EL (cell line): ENCODE measurements around the gene KHDC4.

Source experiments
- DNase-seq: peaks from one replicate; pipeline ENCODE4 v3.0.0-alpha.2; 2016

KHDC4 gene

DNA sequence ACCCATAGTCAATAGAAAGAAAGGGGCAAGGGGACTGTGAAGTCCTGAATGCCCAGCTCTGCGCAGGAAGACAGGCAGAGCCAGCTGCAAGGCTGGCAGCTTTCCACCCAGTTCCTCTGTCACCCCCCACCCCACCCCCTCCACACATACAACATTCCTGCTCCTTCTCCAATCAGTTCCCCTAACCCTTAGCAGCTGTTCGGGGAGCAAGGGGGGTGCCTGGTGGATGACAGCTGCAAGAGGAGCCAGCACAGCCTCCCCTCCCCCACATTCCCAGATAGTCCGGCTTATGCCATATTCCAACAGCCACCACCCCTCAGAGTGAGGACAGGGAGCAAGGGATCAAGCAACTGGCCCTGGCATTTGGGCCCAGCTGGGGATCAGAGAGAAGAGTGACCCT is 34.5 kb upstream of the KHDC4 start:
- DNase-seq = no peak

DNA sequence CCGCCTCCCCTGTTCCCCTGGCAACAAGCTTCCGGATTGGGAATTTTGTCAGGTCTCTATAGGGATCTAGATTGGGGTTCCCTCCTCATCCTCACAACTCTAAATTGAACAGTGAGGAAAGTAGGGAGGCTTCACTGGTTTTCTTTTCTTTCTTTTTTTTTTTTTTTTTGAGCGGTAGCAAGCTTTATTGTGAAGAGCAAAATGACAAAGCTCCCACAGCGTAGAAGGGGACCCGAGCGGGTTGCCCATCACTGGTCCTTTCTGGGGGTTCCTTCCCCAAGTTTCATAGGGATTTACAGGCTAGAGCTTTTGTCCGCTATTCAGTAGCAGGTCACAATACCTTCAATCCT is 33.8 kb upstream of the KHDC4 start:
- no peak for DNase-seq

DNA sequence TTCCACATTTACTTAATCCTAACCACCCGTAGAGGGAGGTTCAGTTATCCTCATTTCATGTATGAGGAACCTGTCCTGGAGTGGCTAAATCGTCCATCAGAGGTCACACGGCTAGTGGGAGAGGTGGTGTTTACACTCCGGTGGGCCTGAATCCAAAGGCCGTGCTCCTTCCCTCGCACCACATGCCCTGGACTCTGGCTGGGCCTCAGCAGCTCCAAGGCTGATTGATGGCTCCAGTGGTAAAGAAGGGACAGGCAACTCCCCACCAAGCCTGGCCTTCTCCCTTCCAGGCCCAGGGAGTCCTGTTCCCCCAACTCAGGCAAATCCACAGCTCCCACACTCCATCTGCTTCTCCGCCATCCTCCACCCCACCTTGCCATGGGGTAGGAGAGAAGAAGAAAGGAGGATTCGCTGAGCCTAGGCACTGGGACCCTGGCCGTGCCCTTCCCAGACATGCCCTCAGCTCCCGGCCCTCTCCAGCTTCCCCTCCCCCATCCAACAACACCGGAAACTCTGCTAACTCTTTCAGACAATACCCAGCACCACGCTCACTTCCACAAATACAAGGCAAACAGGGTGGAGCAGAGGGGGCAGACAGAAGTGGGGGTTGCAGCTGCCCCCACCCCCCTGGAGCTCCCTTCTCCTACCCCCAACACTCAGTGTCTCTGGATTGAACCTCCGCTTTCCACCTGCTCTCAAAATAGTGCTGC is 33.3 kb upstream of the KHDC4 start:
- no peak for DNase-seq

DNA sequence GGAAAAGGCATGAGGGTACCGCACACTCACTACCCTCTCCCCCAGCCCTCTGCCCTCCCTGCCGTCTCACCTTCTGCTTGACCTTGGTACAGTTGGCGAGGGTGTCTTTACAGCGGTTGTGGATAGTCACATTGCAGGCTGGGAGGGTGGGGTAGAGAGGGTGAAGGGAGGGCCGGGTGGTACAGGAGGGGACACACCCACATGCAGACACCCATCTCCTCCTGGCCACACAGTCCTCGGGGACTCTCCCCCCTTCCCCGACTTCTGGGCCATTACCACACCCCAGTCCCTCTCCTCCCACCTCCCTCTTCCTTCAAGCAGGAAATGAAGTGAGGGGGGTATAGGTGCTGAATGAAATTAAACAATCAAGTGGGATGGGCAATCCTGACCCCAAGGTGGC is 32.5 kb upstream of the KHDC4 start:
- DNase-seq = no peak

DNA sequence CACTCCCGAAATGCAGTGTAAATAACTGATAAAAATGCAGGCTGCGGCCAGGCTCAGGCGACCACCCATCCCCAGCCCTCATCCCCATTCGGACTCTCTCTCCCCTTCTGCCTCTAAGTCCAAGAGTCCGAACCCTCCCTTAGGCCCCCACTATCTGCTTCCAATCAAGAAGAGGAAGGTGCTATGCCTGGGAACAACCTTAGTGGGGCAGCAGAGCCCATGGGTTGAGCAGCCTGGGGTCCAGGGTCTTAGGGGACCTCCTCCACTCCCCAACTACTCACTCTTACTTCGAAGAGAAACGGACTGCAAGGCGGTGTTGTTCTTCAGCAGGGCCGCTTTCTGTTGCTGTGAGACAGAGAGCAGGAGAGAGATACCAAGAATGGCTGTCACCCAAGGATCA is 31.9 kb upstream of the KHDC4 start:
- no peak for DNase-seq

DNA sequence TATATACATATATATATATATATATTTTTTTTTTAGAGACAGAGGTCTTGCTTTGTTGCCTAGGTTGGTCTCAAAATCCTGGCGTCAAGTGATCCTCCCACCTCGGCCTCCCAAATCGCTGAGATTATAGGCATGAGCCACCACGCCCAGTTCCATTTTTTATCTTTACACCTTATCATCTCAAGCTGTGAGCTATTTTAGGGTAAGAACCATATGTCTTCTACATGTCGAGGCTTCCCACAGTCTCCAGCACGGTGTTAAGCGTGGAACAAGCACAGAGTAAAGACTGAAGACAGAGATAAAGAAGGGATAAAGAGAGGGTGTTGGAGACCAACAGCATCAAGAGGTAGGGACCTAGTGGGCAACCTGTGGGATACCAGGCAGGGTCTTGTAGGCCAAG is 30.0 kb upstream of the KHDC4 start:
- no peak for DNase-seq

DNA sequence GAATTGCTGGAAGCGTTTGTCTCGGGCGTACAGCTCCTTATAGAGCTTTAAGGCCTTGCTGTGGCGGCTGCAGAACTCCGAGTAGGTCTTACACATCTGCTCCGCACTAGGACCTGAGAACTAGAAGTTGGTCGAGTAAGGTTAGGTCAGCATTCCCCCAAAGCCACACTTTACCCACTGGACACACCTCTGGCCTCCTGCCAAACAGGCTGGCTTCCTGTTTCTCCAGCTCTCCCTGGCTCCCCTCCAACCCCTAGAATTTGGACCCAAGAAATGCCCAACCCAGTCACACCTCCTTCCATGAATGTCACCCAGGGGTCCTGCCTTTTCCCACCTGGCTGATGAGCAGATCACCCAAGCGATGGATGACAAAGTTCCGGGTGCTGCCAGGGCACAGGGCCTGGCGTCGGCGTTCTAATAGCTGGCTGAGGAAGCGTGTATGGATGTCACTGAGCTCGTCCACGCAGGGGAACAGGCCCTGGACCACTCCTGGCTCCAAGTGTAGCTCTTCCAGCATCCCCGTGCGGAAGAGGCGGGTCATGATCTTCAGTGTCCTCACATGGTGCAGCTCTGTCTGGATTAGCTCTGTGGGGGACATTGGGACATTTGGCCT is 28.5 kb upstream of the KHDC4 start:
- DNase-seq = peak; percentile 58

DNA sequence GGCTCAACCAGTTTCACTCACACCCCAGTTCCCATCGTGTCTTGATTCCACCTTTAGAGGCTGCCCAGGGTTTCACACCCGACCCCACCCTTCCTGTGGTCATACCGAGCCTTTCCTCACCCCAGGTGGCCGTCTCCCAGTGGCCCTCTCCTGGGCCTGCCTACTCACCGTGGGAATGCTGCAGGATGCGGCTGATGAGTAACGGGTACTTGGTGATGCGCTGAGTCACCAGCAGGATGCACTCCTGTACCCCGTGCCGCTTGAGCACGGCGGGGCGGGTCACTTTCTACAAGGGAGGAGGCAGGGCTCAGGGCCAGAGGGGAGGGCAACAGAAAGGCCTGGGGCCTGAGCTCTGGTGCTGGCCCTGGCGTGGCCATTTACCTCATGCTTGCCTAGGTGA is 27.7 kb upstream of the KHDC4 start:
- DNase-seq = peak; percentile 98

DNA sequence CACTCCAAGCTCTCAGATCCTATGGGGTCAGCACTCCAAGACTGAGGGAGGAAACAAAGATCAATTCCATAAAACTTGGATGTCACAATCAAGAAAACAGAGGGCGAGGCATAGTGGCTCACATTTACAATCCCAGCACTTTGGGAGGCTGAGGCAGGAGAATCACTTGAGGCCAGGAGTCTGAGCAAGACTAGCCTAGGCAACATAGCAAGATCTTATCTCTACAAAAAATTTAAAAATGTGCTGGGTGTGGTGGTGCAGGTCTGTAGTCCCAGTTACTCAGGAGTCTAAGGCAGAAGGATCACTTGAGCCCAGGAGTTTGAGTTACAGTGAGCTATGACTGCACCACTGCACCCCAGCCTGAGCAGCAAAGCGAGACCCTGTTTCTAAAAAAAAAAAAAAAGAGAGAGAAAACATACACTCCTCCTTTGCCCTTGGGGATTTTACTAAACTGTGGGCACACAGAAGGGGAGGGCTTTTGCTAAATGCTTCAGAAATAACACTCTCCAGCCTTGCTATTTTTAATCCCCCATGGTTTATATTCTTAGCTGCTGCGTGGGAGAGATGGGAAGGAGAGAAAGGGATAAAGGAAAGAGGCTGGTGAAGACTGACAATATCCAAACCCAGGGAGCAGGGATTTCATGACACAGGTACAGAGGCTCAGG is 26.0 kb upstream of the KHDC4 start:
- DNase-seq = no peak

DNA sequence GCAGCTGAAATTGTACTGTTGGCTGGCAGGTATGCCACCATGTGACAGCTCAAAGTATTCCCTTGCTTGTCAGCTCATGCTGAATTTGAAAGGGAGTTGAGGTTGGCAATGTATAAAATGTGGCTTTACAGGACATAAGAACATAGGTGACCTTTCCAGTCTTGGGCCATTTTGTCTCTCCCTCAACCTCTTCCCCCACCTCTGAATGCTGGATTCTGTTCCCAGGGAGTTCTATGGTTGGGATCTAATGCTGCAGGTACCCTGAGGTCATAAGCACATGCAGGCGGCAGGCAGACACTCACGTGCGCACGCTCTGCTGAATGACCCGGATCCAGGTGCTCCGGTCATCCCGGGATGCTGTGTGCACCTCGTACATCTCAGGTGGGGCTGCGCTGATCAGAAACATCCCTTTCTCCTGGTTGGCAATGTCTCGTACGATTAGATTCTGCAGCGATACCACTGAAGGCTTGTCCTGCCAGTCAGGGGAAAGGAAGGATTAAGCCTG is 23.2 kb upstream of the KHDC4 start:
- no peak for DNase-seq

DNA sequence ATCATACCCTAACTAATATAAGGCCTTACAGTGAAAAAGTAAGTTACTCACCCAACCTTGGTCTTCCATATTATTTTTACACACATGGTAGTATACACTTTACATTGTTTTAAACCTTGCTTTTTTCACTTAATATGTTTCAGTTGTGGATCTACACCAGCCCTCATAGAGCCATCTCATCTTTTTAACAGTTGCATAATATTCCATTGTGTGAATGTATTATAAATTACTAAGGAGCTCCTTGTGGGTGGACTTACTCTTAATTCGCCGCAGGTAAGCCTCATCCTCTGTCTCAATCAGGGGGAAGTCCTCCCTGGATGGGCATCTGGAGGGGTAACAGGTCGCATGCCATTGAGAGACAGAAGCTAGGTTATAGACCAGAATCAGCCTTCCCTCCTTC is 20.4 kb upstream of the KHDC4 start:
- DNase-seq = no peak

DNA sequence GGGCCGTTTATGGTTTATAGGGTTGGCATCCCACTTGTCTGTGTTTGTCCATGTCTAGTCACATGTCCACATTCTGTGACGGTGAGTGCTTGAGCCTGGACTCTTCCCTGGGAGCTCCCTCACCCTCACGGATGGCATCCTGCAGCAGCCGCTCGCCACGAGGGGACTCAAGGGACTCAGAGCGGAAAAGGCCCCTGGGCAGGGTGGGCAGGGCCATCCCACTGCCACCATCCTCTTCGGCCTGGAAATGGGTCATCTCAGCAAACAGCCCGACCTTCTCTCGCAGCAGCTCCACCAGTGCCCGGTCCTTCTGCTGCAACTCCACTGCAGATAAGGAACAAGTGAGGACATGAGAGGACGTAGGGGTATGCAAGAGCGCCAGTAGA is 18.3 kb upstream of the KHDC4 start:
- no peak for DNase-seq

DNA sequence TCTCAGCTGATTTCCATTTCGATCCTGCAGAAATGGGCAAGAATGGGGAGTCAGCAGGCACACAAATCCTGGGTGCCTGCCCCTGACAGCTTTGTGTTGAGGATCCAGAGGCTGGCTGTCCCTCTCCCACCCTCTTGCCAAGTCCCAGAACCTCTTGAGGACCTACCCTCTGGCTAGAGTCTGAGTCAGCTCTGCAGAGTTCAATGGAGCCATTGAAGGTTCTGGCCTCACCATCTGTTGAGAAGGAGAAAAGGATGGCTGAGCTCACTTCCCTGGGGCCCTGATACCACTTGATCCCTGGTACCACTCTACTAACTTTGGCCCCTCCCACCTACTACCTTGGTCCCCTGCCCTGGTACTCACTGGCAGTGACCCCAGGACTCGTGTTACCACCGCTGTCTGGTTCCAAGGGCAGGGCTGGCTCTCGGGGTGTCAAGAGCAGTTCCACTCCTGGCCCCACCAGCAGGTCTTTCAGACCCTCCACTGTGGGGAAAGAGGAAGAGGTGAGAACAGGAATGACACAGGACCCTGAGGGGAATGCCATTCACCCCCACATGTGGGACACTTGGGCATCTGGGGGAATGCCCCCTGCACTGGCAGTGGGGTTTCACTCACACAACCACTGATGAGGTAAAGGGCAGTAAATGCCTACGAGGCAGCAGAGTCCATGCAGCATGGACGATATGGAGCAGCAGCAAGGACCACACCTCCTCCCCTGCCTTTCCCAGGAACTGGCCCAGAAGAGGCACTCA is 17.7 kb upstream of the KHDC4 start:
- no peak for DNase-seq

DNA sequence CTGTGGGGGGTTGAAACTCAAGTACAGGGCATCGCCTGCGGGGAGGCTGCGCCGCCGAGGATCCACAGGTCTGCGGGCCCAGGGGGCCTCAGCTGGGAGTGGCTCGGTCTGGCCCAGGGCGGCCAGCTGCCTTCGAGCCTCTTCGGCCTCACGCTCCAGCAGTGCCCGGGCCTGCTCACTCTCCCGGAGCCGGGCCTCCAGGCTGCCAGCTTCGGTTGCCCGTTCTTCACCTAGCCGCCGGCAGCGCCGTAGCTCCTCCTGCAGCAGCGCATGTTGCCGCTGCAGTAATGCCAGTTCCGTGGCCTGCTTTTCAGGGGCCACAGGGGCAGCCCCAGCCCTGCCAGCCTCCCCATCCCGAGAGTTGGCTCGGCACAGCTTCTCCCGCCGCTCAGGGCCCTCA is 16.6 kb upstream of the KHDC4 start:
- DNase-seq = no peak

DNA sequence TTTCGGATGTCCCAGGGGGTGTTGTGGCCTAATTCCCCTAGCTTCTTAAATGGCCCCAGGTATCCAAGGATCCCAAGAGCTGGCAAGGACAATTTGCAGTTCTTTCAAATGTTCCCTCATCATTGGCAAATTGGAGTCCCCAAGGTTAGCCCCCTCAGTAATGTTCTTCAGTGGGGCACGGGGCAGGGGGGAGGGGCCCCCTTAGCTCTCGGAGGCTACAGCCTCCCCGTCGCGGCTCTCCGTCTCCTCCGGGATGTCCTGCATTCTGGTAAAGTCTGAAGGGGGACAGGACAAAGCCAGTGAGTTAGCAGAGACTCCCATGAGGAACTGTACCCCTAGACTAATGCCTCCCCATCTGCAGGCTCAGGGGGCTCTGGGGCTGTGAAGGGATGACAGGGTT is 13.5 kb upstream of the KHDC4 start:
- no peak for DNase-seq

DNA sequence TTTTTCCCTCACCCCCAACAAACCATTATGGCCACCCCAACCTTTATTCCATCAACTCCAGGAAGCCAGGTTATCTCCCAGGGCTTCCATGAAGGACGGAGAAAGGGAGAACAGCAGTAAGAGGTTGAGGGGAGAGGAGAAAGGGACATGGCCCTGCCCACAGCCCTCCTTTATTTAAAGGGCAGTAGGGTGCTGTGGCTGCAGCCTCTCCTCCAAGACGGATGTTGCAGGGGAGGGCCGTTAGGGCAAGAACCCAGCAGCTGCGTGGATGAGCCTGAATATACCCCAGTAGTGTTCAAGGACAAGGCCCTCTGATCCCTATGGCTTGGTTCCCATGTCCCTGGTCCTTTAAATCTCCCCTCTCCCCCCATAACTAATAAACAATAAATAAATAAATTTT is 13.1 kb upstream of the KHDC4 start:
- DNase-seq = no peak

DNA sequence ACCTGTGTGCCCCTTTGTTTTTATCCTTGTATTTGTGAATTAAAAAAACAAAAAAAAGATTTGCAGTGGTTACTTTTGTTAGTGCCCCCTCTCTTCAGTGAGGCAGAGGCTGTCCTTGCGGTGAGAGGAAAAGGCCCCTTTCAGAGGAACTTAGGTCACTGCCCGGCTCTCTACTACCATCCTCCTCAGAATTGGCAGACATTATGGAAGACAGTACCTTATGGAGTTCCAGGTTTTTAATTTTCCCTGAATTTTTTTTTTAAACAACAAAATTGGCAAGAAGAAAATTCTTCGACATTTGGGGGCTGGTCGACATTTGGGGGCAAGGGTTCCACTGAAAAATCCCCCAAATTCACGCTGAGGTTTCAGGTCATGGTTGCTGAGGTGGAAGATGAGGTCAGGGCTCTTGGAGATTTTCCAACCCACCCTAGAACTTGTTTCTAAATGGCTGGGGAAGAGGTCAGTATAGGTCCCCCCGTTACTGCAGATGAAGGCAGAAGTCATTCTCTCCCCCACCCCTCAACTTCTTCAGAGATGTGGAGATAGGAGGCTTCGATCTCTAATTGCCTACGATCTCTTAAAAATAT is 12.5 kb upstream of the KHDC4 start:
- no peak for DNase-seq

DNA sequence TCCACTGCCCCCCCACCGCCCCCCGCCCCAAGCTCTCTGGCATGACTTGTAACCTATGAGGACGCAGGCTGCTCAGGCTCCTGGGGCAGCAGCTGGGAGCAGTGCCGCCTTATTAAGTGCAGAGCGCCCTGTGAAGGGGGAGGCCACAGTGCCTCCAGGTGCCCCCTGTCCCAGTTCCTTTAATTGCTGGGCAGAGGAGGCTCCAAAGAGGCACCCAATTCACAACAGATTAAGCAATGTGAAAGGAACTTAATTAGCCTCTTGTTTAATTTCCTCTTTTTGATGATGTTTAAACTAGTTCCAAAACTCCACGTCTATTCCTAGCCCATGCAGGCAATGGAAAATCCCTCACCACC is 10.2 kb upstream of the KHDC4 start:
- no peak for DNase-seq

DNA sequence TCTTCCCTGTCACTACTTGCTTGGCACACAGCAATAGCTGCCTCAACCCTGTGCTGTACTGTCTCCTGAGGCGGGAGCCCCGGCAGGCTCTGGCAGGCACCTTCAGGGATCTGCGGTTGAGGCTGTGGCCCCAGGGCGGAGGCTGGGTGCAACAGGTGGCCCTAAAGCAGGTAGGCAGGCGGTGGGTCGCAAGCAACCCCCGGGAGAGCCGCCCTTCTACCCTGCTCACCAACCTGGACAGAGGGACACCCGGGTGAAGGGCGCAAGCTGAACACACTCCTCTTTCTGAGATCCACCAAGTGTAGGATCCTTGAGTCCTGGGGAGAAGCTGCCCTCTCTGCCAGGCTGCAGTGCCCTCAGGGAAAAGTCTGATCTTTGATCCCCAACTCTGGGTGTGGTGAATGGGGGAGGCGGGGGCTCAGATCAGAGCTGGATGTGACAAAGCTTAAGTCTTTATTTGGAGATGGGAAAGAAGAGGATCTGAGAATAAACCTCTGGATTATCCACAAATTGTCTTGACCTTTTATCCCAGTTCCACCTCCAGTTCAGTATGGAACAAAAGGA is 8.4 kb upstream of the KHDC4 start:
- no peak for DNase-seq

DNA sequence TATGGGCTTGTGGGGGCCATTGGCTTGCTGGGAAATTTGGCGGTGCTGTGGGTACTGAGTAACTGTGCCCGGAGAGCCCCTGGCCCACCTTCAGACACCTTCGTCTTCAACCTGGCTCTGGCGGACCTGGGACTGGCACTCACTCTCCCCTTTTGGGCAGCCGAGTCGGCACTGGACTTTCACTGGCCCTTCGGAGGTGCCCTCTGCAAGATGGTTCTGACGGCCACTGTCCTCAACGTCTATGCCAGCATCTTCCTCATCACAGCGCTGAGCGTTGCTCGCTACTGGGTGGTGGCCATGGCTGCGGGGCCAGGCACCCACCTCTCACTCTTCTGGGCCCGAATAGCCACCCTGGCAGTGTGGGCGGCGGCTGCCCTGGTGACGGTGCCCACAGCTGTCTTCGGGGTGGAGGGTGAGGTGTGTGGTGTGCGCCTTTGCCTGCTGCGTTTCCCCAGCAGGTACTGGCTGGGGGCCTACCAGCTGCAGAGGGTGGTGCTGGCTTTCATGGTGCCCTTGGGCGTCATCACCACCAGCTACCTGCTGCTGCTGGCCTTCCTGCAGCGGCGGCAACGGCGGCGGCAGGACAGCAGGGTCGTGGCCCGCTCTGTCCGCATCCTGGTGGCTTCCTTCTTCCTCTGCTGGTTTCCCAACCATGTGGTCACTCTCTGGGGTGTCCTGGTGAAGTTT is 7.8 kb upstream of the KHDC4 start:
- no peak for DNase-seq

DNA sequence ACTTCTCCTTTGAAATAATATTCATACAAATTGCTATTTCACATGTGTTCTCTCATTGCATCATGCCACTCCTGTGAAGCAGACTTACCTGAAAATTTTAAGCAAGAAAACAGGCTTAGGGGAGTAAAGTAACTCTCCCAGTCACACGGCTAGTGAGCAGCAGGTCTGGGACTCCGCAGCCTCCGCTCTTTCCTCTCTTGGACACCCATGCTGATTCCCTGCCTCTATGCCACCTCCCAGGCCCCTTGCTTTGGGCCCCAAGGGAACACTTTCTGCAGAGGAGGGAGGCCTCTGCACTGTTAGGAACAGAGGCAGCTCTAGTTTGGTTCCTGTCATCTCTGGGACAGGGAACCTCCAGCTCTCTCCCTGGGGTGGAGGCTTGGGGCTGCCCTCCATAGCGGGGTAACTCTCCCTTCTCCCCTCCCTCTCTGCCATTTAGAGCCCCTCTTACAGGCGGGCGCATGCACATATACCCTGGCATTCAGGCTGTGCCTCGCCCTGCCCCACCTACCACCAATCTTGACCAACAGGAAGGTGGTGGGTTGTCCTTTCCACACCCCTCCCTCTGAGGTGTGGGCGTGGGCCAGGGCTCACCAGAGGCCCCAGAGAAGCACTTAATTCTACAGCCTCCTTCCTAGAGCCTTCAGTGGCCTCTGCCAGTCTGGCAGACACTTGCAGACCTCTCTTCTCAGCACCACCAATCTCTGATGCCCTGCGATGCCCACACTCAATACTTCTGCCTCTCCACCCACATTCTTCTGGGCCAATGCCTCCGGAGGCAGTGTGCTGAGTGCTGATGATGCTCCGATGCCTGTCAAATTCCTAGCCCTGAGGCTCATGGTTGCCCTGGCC is 7.0 kb upstream of the KHDC4 start, which contains the start of gene RXFP4:
Gene RXFP4 (plus strand): TSS at position 646 of the 852 bp plus-strand sequence. CDS start 72 bp downstream, at position 718.
- peak; percentile 43 for DNase-seq
